Activated CD4-positive, alpha-beta T cell treated with anti-CD3 and anti-CD28 coated beads for 24 hours (primary cell): ENCODE measurements around the gene LHX5.
A peak's percentile ranks its signal among the peaks of the same experiment; 100 is the strongest.

Experiments used
- DNase-seq, 2 donors: peaks; one replicate each; pipeline ENCODE4 v3.0.0-alpha.2; 2020; ENCODE audit warnings: low read depth in 2 of 2

The LHX5 gene

DNA sequence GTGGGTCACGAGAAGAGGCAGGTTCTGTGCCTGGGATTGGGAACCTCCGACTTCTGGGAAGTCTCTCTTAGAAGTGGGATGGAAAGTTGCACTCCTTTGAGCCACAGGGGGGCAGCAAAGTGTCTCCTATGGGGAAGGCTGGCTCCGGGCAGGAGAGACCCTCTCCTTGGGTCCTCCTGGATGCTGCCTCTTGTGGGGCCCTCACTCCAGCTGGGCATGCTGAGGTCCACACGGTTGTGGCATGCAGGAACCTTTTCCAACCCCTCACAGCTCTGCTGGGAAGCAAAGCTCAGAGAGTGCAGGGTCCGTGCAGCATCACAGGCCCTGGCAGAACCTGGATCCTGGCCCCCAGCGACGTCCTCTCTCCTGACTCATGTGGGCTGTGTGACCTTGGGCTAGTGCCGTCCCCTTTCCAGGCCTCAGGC lies 32.1 kb downstream of the LHX5 start:
- no peak for DNase-seq

DNA sequence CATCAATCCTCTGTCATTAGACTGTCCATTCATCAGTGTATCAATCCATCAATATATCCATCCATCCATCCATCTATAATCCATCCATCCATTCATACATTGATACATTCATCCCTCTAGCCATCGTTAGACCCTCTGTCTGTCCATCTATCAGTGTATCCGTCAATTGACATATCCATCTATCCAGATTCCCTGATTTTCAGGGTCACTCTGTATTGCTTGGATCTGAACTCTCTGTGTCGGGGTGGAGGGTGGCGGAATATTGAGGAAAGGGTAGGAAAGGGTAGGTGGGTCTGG lies 32.4 kb downstream of the LHX5 start:
- no peak for DNase-seq

DNA sequence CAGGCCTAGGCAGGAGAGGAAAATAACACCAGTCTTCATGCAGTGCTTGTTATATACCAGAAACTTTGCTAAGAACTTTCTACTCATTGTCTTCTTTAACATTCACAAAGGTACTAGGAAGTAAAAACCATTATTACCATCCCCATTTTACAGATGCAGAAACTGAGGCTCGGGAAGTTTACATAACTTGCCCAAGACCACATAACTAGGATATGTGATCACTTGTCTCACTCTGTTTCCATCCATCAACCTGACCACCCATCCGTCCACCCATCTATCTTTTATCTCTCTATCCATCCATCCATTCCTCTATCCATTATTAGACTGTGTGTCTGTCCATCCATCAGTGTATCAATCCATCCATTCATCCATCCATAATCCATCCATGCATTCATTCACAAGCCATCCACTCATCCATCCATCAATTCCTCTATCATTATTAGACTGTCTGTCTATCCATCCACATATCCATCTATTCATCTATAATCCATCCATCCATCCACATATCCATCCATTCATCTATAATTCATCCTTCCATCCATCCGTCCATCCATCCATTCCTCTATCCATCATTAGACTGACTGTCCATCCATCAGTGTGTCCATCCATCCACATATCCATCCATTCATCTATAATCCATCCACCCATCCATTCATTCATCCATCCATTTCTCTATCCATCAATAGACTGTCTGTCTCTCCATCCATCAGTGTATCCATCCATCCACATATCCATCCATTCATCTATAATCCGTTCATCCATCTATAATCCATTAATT lies 33.0 kb downstream of the LHX5 start:
- no peak for DNase-seq

DNA sequence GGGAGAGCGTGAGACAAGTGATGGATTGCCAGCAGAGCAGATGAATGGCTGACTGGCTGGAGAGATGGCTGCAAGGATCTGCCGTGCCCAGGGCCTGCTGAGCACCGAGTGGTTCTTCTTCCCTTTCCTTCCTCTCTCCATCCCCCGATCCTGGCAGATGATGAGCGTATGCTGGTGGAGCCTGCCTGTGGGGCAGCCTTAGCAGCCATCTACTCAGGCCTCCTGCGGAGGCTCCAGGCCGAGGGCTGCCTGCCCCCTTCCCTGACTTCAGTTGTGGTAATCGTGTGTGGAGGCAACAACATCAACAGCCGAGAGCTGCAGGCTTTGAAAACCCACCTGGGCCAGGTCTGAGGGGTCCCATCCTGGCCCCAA lies 34.0 kb downstream of the LHX5 start:
- no peak for DNase-seq

DNA sequence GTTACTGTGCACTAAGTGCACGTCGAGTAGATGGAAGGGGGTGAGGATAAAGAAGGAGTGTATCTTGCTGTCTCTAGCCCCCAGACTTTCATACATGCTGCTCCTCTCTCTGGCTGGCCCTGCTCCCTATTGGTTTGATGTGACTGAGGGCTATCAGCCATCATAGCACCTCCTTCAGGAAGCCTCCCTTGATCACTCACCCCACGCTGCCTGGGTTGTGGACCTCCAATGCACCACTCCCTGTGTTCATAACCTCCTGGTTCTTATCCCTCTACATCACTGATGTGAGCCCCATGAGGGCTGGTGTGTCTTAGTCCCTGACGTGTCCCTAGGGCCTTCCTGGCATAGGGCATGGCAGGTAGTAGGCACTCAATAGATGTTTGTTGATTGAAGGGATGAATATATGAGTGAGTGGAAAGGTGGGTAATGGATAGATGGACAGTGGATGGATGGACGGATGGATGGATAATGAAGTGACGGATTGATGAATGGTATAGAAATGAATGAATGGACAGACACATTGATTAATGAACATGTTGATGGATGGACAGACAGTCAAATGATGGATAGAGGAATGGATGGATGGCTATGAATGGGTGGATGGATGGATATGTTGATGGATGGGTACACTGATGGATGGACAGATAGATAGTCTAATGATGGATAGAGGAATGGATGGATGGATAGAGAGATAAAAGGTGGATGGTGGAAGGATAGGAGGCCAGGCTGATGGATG lies 34.5 kb downstream of the LHX5 start:
- no peak for DNase-seq

DNA sequence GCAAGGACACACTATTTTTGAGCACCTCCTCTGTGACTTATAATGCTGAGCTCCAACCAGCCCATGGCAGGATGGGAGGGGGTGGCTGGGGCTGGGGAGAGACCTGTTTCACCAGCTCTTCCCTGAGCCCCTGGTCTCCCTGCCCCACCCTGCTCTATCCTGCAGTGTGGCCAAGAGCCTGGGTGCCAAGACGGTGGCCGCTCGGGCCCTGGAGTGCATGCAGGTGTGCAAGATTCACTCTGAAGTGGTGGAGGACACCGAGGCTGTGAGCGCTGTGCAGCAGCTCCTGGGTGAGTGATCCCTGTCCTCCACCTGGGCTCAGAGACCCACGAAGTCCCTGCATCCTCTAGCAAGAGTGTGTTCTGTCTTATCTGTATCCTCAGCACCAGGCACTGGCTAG lies 35.1 kb downstream of the LHX5 start:
- DNase-seq, result no peak

DNA sequence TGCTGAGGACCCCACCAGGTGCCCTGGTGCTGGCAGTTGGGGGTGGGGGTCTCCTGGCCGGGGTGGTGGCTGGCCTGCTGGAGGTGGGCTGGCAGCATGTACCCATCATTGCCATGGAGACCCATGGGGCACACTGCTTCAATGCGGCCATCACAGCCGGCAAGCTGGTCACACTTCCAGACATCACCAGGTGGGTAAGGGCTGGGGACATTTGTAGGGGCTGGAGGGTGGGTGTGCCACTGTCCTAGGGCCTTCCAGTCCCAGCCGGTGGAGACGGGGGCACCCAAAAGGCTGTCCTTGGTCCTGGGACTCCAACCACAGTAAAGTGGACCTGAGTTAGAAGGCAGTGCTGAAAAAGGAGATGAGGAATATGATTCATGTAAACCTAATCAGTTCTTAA lies 36.3 kb downstream of the LHX5 start:
- no peak for DNase-seq

DNA sequence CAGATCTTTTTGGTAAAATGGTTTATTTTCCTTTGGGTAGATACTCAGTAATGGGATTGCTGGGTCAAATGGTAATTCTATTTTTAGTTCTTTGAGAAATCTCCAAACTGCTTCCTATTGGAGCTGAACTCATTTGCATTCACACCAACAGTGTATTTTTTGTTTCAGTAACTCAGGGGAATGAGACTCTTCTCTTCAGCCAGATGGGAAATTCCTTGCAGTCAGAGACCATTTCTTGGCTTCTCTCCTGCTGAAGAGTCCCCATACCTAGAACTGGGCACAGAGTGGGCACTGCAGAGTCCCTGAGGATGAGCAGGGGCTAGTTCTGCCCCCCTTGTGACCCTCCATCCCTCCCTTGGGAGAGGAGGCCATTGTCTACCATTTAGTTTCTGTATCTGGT lies 38.7 kb downstream of the LHX5 start:
- no peak for DNase-seq

DNA sequence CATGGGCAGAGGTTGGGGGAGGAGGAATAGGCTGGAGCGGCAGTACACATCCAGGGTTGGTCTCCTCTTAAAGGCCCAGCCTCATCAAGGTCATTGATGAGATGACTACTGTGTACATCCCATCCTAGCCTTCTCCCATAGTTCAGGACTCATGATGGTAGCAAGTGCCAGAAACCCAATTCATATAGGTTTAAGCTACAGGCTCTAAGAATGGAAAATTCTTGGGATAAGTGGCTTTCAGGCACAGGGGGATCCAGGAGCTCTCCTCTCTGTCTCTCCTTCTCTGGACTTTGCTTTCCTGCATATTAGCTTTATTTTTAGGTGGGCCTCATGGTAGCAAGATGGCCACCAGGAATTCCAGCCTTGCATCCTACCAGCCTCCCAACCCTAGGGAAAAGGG lies 43.2 kb downstream of the LHX5 start:
- no peak for DNase-seq

DNA sequence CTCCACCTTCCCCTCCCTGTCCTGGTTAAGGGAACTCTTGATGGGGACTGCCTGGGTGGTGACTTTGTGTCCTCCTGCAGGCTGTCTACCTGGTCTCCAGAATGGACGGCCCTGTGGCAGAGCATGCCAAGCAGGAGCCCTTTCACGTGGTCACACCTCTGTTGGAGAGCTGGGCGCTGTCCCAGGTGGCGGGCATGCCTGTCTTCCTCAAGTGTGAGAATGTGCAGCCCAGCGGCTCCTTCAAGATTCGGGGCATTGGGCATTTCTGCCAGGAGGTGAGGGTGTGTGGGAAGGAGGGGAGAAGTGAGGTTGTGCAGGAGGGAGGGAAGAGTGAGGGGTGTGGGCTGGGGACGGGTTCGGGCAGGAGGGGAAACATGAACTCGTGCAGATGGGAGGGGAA lies 43.8 kb downstream of the LHX5 start:
- DNase-seq, result no peak

DNA sequence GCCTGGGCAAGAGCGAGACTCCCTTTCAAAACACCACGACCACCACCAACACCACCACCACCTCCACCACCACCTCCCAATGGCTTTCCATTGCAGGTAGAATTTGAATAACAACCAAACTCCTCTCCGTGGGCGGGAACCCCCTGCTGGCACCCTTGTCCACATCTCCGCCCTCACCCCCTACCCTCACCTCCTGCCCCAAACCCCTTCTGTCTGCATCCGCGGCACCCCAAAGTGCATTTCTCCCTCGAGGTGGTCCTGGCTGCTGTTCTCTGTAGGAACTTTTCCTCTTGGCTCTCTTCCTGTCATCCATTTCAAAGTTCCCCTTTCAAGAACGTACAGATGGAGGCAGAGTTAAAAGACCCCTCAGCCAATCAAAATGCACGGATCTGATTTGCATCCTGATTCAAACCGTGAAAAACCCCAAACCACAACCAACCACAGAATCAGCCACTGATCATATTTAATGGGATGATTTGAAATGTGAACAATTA lies 45.7 kb downstream of the LHX5 start:
- no peak for DNase-seq

DNA sequence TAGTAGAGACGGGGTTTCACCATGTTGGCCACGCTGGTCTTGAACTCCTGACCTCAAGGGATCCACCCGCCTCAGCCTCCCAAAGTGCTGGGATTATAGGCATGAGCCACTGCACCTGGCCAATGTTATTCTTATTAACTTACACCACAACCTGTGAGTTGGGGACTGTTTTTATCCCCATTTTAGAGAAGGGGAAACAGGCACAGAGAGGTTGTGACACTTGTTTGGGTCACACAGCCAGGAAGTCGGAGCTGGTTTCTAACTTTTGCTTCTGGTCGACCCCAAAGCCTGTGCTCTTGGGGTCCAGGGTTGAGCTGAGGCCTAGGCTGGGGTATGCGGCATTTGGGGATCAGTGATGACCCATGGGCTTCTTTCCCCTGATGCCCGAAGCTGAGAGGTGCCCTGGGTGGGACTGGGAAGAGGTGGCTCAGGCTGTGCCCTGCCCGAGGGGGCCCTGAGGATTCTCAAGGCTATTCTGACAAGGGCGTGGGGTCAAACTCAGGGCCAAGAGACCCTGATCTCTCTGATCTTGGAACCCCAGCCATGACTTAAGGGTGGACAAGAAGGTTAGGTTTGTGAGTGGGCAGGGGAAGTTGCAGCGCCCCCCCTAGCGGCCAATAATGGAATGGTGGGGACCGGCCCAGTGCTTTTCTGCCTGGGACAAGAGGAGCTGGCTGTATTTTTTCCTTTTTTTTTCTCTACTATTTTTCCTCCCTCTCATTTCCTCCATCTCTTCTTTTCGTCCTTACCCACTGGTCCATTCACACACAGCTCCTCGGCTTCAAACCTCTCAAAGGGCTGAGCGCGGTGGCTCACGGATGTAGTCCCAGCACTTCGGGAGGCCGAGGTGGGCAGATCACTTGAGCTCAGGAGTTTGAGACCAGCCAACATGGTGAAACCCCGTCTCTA lies 46.5 kb downstream of the LHX5 start:
- DNase-seq, result peak; percentile 29 to 38

DNA sequence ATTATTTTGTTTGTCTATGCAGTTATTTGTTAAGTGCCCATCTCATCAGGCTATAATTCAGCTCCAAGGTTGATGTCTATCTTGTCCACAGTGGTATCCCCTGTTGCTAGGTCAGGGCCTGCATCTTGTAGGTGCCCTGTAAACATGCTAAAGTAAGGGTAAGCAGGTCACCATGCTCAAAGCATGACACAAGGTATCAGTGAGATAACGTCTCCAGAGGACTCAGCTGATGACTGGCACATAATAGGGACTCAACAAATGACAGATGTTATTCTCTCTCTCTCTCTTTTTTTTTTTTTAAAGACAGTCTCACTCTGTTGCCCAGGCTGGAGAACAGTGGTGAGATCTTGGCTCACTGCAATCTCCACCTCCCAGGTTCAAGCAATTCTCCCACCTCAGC lies 47.2 kb downstream of the LHX5 start:
- no peak for DNase-seq

DNA sequence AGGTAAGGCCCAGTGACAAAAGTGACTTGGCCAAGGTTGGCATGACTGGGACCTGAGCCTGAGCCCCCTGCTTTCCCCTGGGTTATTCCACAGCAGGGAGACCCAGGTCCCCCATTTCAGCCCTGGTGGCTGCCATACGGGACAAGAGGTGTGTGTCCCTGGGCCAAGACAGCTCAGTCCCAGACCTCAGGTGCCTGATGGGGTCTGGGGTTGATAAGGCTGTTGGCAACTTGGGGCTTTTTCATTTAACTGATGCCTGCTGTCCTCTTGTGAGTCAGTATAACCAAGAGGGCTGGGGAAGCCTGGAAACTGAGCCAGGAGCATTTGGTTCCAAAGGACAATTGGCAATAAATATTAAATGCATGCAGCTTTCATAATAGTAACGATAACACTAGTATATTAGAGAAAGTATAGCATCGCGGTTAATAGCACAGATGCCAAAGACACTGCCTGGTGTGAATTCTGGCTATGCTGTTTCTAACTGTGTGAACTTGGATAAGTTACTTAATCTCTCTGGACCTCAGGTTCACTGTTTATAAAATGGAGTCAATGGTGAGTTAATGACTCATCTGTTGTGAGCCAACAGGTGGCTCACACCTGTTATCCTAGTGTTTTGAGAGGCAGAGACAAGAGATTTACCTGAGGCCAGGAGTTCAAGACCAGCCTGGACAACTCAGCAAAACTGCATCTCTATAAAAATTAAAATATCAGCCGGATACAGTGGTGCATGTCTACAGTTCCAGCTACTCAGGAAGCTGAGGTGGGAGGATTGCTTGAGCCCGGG lies 48.6 kb downstream of the LHX5 start:
- DNase-seq, result no peak

DNA sequence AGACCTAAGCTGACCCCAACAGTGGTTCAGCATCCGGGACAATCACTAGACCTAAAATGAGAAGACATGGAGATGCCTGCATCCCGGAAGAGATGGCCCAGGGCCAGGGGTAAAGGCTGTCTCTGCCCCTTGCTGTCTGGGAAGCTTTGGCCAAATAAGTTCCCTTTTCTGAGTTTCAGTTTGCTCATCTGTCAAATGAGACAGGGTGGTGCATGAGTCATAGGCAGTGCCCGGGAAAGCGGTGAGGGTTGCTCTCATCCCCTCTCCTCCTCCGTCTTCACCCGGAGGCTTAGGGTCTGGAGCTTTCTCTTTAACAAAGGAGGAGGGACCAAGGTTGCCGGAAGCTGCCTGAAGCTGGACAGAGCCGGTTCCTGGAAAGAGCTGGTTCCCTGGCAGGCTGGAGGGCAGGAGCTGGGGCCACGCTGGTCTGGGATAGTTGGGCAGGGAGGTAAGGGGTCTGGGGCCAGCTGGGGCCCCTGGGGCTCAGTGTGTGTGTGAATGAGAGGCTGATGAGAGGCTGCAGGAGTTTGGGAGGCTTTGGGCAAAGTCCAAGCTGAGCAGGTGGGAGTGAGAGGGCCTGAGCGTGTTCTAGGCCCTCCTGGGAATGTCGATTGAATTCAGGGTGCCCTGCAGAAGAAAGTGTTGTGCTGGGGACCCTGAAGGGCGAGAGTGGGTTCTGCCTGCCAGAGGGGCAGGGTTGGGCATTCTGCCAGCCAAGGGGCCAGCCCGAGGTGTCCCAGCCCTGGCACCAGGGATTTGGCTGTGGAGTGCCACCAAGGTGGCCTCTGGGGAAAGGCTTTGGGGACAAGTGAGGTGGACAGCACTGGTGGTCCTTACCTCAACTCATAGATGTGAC lies 49.4 kb downstream of the LHX5 start, which contains the start of gene SDSL:
Gene SDSL, plus strand, starts transcription at position 351 of the 856 bp plus-strand sequence. CDS start 5,603 bp downstream, outside the sequence.
- DNase-seq, result no peak

DNA sequence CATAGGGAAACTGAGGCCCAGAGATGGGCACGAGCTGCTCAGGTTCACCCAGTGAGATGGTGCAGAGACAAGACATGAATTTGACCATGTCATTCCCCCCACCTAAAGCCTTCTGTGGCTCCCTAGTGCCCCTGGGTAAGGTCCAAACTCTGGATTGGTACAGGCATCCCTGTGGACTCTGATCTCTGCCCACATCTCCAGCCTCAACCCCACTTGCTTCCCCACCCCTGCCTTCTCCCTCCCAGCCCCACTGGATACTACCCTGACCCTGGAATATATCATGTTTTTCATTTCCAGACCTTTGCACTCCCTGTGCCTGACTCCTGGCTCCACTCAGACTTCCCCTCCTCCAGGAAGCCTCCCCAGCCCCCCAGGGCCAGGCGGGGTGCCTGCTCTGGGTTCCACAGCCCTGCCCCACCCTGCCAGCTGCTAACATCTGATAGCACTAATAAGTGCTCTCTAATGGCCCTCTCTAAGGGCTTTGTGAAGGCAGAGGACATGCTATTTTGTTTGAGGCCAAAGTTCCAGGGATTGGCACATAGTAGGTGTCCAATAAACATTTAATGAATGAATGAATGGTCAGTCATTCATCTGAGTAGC lies 50.6 kb downstream of the LHX5 start:
- DNase-seq, result no peak

DNA sequence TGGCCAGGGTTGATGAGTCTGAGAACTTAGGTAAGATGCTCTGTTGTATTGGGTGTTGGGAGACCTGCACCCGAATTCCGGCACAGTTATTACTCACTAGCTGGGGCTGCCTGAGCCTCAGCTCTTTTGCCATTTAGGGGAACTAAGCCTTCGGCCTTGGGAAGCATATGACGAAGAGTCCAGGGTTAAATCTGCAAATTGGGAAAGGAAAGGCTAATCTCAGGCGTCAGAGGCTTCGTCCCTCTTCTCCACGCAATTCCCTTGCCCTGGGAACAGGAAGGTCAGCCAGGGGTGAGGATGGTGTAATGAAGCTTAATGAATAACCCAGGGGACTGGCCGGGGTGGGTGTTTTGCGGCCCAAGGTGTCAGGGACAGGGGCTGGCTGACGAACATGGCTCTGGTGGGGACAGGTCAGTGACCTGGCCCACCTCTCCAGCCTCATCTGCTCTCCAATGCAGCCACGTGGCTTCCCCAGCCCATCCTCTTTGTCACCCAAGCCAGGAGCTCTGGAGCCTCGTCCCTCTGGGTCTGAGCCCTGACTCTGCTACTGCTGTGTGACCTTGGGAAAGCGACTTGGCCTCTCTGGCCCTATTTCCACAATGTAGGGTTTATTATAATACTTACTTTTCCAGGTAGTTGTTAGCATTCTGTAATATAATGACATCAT lies 53.3 kb downstream of the LHX5 start:
- DNase-seq, result no peak

DNA sequence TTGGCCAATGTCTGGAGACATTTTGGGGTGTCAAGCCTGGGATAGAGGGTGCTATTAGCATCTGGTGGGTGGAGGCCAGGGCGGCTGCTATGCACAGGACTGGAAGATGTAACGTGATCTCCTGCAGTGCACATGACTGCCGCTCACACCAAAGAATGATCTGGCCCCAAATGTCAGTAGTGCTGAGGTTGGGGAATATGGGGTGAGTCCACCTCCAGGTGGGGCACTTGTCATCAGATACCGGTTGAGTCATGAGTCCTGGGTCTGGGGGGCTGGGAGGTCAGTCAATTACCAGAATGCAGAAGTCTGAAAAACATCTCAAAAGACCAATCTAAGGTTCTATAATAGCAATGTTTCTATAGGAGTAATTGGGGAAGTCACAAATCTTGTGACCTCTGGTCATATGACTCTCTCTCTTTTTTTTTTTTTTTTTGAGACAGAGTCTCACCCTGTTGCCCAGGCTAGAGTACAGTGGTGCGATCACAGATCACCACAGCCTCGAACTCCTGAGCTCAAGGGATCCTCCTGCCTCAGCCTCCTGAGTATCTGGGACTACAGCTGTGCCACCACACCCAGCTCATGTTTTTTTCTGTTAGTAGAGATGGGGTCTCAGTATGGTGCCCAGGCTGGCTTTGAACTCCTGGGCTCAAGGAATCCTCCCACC lies 55.4 kb downstream of the LHX5 start:
- DNase-seq, result no peak

DNA sequence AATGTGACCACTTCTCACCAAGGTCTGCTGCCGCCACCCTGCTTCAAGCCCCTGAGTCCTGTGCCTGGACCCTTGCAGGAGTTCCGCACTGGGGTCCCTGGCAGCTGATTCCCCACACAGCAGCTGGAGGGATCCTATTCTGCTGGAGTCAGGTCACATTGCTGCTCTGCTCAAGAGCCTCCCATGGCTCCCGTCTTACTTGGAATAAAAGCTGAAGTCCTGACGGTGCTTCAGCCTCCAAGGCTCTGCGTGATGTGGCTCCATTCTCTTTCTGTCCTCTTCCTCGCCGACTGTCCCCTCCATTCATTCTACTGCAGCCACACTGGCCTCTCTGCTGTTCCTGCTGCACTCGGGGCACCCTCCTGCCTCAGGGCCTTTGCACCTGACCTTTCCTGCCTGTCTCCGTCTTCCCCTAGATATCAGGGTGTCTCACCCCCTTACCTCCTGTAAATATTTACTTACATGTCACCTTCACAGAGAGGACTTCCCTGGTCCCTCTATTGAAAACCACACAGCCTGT lies 57.1 kb downstream of the LHX5 start:
- DNase-seq, result no peak
